ENCODE data around the gene TOMM40L.

DNA sequence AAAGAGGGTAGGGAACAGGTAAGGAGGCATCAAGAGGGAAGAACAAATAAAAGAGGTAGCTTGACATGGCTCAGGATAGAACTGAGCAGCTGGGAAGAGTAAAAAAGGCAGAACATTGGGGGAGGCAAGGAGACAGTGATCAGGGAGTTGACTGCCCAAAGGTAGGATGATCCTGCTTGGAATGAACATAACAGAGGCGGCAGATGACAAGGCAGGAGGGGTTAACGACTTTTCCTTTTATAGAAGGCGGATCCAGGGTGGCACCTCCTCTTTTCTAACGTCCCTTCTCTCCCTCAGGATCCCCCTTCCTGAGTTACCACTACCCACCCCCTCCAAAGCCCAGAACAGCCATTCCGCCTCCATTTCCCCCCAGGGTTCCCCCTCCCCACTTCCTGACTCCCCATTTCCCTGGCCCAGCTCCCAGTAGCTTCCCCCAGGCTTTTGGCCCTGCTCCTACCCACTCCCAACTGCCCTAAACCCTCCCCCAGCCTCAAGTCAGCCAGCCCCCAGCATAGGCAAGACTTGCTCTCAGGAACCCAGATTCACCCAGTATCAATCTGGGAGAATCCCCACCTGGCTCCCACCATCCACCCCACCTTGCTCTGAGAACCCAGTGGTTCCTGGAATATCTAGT lies 26.2 kb upstream of the TOMM40L start:
- TF ChIP-seq, protein P1, sequence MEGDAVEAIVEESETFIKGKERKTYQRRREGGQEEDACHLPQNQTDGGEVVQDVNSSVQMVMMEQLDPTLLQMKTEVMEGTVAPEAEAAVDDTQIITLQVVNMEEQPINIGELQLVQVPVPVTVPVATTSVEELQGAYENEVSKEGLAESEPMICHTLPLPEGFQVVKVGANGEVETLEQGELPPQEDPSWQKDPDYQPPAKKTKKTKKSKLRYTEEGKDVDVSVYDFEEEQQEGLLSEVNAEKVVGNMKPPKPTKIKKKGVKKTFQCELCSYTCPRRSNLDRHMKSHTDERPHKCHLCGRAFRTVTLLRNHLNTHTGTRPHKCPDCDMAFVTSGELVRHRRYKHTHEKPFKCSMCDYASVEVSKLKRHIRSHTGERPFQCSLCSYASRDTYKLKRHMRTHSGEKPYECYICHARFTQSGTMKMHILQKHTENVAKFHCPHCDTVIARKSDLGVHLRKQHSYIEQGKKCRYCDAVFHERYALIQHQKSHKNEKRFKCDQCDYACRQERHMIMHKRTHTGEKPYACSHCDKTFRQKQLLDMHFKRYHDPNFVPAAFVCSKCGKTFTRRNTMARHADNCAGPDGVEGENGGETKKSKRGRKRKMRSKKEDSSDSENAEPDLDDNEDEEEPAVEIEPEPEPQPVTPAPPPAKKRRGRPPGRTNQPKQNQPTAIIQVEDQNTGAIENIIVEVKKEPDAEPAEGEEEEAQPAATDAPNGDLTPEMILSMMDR (conservative IDR thresholded peaks at IDR 0.05 in 1 of 2, IDR thresholded peaks at IDR 0.05 in 1 of 2; ENCODE audit: low read depth in 1 of 2, low read length in 2 of 2) = no peak
- TF ChIP-seq EZH2 (IDR thresholded peaks at IDR 0.05; ENCODE audit: low read length, missing control alignments) = no peak
